Activated T-helper 9 cell treated with anti-CD3 and anti-CD28 coated beads, Interleukin-2, amount 50 U/mL, for 16 hours (primary cell): ENCODE results near the gene LRRC55.

ENCODE experiments used
- DNase-seq: peaks from one replicate; pipeline ENCODE4 v3.0.0-alpha.2; 2020; ENCODE audit warnings: low read depth

The LRRC55 gene

GRCh38 chr11:57237204-57237681 is 55.5 kb downstream of the LRRC55 start, which contains the start of gene APLNR:
Gene APLNR, minus strand, starts transcription at chr11:57237250. Its CDS starts 246 bp downstream, at chr11:57237004.
- DNase-seq, result no peak

- no peak for DNase-seq
Measured at GRCh38 chr11:57239348-57239747, 57.6 kb downstream of the LRRC55 start.

DNA sequence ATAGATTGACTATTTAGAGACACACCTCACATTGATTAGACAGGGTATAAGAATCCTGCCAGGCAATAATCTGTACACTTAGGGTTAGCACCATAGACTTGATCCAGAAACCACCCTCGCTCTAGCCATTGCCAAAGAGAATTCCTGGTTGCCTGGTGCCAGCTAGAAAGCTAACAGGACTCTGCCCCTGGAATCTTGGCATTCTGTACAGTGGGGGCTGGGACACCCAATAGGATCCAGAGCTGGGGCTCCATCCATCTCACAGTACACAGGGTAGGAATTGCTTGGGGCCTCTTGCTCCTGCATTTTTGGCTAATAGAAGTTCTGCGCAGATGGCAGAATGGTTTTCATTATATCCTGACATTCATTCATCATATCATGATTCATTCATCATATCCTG is 58.3 kb downstream of the LRRC55 start:
- no peak for DNase-seq

GRCh38 chr11:57240757-57241156 is 59.0 kb downstream of the LRRC55 start:
- DNase-seq, result no peak
